SJSA1 (cell line): ENCODE data around the gene ZC3H4. TPM values are rescaled to one million over a fixed set of nuclear protein-coding genes. Genes with fewer than 3 reads are reported as not detected.

Experiments used
- DNase-seq, 2 experiments: peaks; one replicate each; pipeline ENCODE4 v3.0.0-alpha.2; 2015 to 2020; ENCODE audit warnings: low spot score in 2 of 2, low read depth in 1 of 2
- H3K27ac ChIP-seq: fragments of 250-450 bp; sonication (Bioruptor Pico); 2 replicates; pipeline ENCODE4 v1.5.1; 2020; ENCODE audit warnings: mild to moderate bottlenecking, moderate library complexity
- H3K27me3 ChIP-seq: fragments of 250-450 bp; sonication (Bioruptor Pico); replicated peaks from 2 replicates; pipeline ENCODE4 v1.5.1; 2020; ENCODE audit warnings: mild to moderate bottlenecking, moderate library complexity
- H3K36me3 ChIP-seq: fragments of 250-450 bp; sonication (Bioruptor Pico); 2 replicates; pipeline ENCODE4 v1.5.1; 2020; ENCODE audit warnings: mild to moderate bottlenecking
- H3K4me1 ChIP-seq: fragments of 250-450 bp; sonication (Bioruptor Pico); replicated peaks from 2 replicates; pipeline ENCODE4 v1.6.1; 2021; ENCODE audit warnings: mild to moderate bottlenecking
- H3K4me3 ChIP-seq: fragments of 250-450 bp; sonication (Bioruptor Pico); 2 replicates; pipeline ENCODE4 v1.5.1; 2020; ENCODE audit warnings: mild to moderate bottlenecking
- H3K9me3 ChIP-seq: fragments of 250-450 bp; sonication (Bioruptor Pico); replicated peaks from 2 replicates; pipeline ENCODE4 v1.5.1; 2020; ENCODE audit warnings: mild to moderate bottlenecking
- total RNA-seq: library from RNA; depleted of rRNA; stranded (reverse); fragments of >200 nt; shearing (Covaris generic); gene quantifications from 2 replicates; pipeline ENCODE4 v1.2.3, GENCODE V29; 2014; rRNA removed

ZC3H4 gene
- 6.8 and 11.1 TPM in 2 replicates for total RNA-seq

DNA sequence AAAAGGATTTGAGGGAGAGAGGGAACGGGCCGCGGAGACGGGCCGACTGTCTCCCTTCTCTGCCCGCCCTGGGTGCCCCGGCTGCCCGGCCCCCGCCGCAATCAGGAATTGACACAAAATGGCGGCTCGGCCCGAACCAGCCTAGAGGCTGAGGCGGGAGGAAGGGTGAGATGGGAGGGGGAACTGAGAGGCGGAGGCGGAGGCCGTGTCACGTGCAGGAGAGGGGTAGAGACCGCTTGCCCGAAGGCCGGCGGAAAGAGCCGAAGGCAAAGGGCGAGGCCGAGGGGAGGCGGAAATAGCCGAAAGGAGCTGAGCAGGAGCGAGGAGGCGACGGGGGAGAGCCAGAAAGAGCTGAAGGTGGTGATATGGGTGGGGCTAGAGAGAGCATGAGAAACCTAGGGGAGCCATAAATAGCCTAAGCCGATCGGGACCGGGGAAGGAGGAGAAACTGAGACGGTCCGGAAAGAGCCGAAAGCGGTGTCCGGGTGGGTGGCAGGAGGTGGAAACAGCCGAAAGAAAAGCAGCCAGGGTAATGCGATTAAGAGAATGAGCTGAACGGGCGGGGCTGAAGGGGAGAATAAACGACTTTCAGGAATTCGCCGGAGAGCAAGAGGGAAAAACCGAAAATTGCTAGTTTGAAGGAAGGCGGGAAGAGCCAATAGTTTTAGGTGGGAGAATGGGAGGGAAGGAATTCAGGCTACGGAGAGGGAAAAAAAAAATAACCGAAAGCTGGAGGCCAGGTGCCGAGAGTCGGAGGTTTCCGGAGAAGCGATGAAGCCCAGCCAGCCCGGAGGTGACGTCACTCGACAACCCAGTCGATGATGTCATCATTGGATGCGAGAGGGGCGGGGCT, at the start of gene ZC3H4:
ZC3H4 (minus strand) TSS at position 780 of the 853 bp plus-strand sequence. CDS start 1,192 bp downstream, outside the sequence.
- H3K36me3 ChIP-seq = peaks cover 29% of the 10 kb centered on the region
- H3K27ac ChIP-seq = peak within 1 kb of the TSS; percentile 99
- peak within 1 kb of the TSS; percentile 58 for H3K4me3 ChIP-seq
- peak; percentile 100 for DNase-seq
- H3K9me3 ChIP-seq = no peaks in the 10 kb centered on the region
- H3K4me1 ChIP-seq = peaks cover 30% of the 10 kb centered on the region
- H3K27me3 ChIP-seq = no peaks in the 10 kb centered on the region

DNA sequence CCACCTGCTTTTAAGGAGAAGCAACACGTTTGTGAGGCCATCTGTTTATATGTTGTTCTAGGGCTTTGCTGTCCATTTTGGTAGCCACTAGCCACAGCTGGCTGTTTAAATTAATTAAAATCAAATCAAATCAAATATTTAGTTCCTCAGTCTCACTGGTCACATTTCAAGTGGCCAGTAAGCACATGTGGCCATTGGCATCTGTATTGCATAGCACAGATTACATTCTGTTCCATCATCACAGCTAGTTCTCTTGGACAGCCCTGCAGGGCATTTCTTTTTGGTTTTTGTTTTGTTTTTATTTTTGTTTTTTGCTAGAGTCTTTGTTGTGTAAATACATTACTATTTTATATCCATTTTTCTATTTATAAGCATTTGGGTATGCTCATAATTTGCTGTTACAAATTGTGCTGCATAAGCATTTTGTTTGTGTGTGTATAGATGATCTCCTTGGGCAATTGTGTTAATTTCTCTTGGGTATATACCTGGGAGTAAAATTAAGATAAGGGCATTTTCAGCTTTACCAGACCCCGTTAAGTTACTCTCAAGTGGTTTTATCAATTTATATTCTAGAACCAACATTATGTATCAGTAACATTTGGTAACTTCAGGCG, 48.4 kb upstream of the ZC3H4 start:
- DNase-seq = no peak
- no peak overlapping the region for H3K4me3 ChIP-seq
- H3K36me3 ChIP-seq = peaks cover 77% of the 10 kb centered on the region
- no peak overlapping the region for H3K27ac ChIP-seq
- no peaks in the 10 kb centered on the region for H3K27me3 ChIP-seq
- no peaks in the 10 kb centered on the region for H3K9me3 ChIP-seq
- H3K4me1 ChIP-seq = peaks cover 29% of the 10 kb centered on the region

DNA sequence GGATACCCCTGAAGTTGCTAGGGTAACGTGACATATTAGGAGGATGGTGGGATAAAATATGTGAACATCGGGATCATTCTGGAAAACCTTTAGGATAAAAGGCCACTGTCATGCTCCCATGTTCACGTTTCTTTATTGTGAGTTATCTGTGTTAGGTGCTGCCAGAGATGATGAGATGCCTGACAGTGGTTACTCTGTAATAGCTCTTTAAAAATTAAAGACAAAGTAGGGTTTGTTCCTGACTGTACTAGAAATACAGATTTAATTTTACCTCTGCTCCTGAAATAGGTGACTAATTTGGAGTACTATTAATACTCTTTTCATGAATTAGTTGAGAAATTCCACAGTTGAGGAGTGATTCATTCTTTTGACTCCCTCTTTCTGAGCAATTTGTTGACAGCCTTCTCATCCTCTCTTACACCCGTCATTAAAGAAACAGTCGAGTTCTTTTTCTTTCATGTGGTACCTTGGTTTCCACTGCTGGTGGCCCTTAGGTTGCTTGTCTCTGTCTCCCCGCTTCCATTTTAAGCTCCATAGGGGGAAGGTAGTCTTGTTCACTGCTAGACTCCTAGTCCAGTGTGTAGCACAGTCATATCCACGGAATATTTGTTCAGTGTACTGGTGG, 45.4 kb upstream of the ZC3H4 start:
- Histone ChIP-seq H3K36me3 (peaks cover 85% of the 10 kb centered on the region), H3K27me3 (no peaks in the 10 kb centered on the region), H3K4me1 (peaks cover 44% of the 10 kb centered on the region), H3K4me3 (no peak overlapping the region), H3K9me3 (no peaks in the 10 kb centered on the region), H3K27ac (peak overlapping the region; percentile 73)
- peak; percentile 53 to 70 for DNase-seq

DNA sequence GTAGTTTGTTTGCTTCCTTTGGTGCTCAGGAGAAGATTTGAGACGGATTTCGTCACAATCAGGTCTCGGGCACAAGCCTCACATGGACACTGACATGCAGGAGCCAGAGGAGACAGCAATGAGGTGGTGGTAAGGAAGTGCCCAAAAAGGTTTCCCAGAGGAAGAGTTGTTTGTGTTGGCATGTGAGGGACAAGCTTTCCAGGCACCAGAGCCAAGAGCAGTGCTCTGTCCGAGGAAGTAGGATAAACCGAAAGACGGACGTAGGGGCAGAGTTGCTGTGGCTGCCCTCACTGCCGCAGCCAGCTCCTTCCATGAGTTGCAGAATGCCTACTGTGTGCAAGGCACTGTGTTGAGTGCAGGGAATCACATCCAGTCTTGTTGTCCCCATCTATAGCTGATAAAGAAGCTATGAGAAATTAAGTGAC, 44.8 kb upstream of the ZC3H4 start:
- H3K9me3 ChIP-seq = no peaks in the 10 kb centered on the region
- no peaks in the 10 kb centered on the region for H3K27me3 ChIP-seq
- peak overlapping the region; percentile 73 for H3K27ac ChIP-seq
- no peak for DNase-seq
- peaks cover 44% of the 10 kb centered on the region for H3K4me1 ChIP-seq
- H3K4me3 ChIP-seq = no peak overlapping the region
- peaks cover 91% of the 10 kb centered on the region for H3K36me3 ChIP-seq

DNA sequence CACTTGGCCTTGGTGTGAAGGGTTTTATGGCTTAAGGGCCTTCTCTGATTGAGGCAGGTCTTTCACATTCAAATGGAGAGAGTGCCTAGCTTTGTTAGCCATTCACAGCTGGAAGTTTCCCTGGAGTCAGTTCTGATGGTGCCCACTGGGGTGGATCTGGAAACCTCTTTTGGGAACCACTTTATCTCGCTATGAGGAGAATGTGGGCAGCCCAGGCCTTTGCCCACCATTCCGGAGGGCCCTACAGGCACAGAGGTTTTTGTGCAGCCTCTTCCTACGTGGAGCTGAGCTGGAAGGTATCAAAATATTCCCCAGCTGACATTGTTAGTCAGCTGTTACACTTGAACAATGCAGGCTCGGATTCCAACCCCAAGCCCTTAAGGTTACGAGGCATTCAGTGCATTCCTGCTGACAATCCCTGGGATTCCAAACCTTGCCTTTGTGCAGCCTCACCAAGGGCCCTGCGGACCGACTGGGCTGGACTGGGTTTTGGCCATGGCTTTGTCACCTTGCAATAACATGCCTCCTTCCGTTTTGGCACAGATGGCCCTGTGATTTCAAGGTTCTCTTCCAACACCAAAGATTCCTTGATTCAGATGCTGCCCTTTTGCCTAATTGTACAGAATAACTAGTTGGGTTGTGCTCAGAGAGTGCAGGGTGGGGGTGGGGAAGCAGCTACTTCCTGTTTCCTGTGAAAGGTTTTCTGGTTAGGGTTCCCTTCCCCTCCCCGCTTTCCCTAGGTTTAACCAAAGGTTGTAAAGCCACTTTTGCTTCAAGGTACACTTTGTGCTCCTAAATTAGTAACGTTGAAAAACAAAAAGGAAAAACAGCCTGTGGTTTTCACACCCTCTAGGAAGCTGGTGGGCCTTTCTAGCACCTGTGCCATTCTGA, 44.1 kb upstream of the ZC3H4 start:
- Histone ChIP-seq H3K27ac (peak overlapping the region; percentile 73), H3K9me3 (no peaks in the 10 kb centered on the region), H3K27me3 (no peaks in the 10 kb centered on the region), H3K4me3 (no peak overlapping the region), H3K4me1 (peaks cover 44% of the 10 kb centered on the region), H3K36me3 (peaks cover 93% of the 10 kb centered on the region)
- peak; percentile 79 to 88 for DNase-seq

DNA sequence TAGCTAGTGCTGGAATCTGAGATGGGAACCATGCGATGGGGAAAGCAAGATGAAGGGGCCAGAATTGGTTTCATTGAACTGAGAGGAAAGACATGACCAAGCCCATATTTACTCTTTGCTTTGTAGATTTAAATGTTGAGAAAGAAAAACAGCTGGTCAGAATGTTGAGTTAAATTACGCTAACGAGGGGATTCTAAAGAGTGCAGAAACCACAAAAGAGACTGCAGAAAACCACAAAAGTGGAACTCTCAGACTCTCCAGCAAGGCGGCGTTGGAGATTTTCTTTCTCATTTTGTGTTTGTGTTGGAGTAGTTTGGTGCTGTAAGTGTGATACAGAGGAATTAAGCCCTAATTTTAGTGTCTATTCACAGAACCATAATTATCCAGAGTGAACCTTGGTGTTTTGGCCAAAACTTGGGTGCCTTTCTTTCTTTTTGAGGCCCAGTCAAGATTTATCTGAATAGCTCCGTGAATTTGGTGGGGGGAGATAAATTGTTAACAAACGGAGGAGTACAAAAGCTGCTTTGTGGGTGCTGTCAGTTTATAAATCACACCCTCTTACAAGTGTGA, 43.4 kb upstream of the ZC3H4 start:
- H3K4me3 ChIP-seq = no peak overlapping the region
- H3K27ac ChIP-seq = peak overlapping the region; percentile 73
- peaks cover 93% of the 10 kb centered on the region for H3K36me3 ChIP-seq
- peak in 1 of 2 experiments; percentile 33 for DNase-seq
- H3K4me1 ChIP-seq = peaks cover 44% of the 10 kb centered on the region
- no peaks in the 10 kb centered on the region for H3K9me3 ChIP-seq
- H3K27me3 ChIP-seq = no peaks in the 10 kb centered on the region

DNA sequence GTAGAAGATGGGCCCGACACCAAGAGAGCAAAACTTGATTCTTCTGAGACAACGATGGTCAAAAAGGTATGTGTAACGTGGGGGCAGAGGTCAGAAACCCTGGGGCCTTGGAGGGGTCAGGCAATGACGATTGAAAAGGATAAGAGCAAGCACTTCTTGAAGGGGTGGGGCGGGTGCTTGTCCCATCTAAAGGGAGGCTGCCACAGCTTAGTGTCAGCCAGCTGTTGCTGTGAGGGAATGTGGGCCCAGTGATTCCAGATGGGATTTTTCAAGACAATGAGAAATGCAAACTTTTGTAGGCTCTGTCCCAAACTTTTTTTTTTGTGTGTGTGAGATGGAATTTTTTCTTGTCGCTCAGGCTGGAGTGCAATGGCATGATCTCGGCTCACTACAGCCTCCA, 41.6 kb upstream of the ZC3H4 start:
- Histone ChIP-seq H3K4me3 (no peak overlapping the region), H3K9me3 (no peaks in the 10 kb centered on the region), H3K27ac (no peak overlapping the region), H3K27me3 (no peaks in the 10 kb centered on the region), H3K4me1 (peaks cover 44% of the 10 kb centered on the region), H3K36me3 (peaks cover 94% of the 10 kb centered on the region)
- no peak for DNase-seq

DNA sequence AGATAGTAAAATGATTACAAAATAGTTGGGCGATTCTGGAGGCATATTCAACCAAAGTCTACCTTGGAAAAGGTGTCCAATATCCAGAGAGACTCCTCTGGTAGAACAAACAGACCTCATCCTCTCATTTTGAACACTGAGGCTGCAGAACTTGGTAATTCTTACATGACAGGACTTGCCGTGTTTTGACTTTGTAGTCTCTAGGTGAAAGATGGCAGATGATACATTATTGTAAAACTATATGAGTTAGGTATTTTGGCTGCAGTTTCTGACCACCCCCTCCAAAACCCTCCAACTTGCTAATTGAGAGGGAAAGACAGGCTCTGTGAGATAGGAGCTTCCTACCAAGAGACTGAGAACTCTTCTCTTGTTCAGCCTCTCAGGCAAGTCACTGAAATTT, 39.7 kb upstream of the ZC3H4 start:
- Histone ChIP-seq H3K27me3 (no peaks in the 10 kb centered on the region), H3K4me3 (no peak overlapping the region), H3K9me3 (no peaks in the 10 kb centered on the region), H3K36me3 (peaks cover 95% of the 10 kb centered on the region), H3K27ac (no peak overlapping the region), H3K4me1 (peaks cover 28% of the 10 kb centered on the region)
- DNase-seq = no peak

DNA sequence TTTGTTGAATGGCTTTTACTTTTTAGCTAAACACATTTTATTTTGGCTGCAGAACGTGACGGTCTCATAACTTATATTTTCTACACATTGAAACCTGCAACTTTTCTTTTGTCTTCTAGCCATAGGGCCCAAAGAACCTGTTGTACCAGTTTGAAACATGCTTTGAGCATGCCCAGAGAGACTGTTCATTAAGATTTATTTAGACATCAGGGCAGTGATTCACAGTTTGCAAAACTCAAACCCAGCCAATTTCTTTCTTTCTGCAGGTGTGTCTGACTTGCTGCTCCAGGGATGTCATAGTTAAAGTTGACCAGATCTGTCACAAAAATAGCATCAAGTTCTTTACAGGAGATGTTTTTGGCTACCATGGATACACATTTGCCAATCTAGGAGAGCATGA, 39.1 kb upstream of the ZC3H4 start:
- H3K27me3 ChIP-seq = no peaks in the 10 kb centered on the region
- H3K4me1 ChIP-seq = peaks cover 22% of the 10 kb centered on the region
- DNase-seq = no peak
- peaks cover 95% of the 10 kb centered on the region for H3K36me3 ChIP-seq
- no peak overlapping the region for H3K4me3 ChIP-seq
- no peak overlapping the region for H3K27ac ChIP-seq
- no peaks in the 10 kb centered on the region for H3K9me3 ChIP-seq

DNA sequence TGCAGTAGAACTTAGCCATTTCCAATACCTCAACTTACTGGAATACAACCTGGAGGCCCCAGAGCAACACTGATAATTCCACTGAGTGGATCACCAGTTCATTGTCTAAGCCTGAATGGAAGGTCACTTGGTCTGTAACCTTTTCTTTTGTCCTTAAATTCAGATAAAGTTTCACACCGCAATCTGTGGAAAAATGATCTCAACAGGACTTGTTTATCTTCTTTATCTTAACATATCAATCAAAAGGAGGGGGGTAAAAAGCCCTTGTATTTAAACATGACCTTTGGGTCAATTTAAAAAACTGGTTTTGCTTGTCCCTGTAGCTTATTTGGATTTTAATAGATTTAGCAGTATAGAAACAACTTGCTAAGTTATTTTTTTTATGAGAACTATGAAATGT, 38.6 kb upstream of the ZC3H4 start:
- Histone ChIP-seq H3K27me3 (no peaks in the 10 kb centered on the region), H3K9me3 (no peaks in the 10 kb centered on the region), H3K27ac (no peak overlapping the region), H3K4me3 (no peak overlapping the region), H3K36me3 (peaks cover 95% of the 10 kb centered on the region), H3K4me1 (peaks cover 18% of the 10 kb centered on the region)
- no peak for DNase-seq

DNA sequence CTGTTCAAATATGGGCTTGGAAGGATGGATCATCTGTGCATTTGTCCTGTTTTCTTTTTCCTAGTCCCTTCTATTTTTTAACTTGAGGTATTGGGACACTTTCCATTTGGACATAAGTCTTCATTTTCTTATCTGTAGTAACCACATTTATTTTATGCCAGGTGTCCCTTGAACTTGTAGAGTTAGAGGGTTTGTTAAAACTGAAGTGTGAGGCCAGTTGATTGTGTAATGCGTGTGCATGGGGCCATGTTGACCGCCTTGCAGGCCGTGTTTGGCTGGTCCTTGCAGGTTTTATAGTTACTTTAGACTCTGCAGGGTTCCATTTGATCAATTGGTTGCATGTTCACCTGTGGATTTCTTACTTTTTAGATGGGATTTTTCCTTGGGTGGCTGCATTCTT, 38.1 kb upstream of the ZC3H4 start:
- Histone ChIP-seq H3K4me3 (no peak overlapping the region), H3K27ac (no peak overlapping the region), H3K27me3 (no peaks in the 10 kb centered on the region), H3K36me3 (peaks cover 95% of the 10 kb centered on the region), H3K4me1 (peaks cover 12% of the 10 kb centered on the region), H3K9me3 (no peaks in the 10 kb centered on the region)
- DNase-seq = no peak

DNA sequence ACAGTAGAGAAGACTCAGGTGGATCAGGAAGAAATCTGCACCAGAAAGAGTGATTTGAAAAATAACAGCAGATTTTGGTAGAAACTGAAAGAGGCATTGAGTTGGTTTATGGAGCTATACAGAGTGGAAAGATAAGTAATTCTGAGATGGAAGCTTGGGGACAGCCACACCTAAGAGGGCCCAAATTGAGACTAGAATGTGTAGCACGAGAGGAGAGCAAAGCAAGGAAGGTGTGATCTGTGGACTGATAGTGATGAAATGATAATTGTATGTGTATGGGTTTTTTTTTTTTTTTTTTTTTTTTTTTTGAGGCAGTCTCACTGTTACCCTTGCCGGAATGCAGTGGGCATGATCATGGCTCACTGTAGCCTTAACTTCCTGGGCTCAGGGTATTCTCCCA, 33.3 kb upstream of the ZC3H4 start:
- H3K4me1 ChIP-seq = peaks cover 6% of the 10 kb centered on the region
- no peaks in the 10 kb centered on the region for H3K27me3 ChIP-seq
- no peaks in the 10 kb centered on the region for H3K9me3 ChIP-seq
- no peak overlapping the region for H3K4me3 ChIP-seq
- peaks cover 97% of the 10 kb centered on the region for H3K36me3 ChIP-seq
- H3K27ac ChIP-seq = no peak overlapping the region
- no peak for DNase-seq
